Astrocyte (in vitro differentiated cells and primary cell): ENCODE data around the gene ACOX3.

Experiments
- CTCF ChIP-seq: IDR thresholded peaks from 2 replicates; pipeline ENCODE4 v1.5.1; 2011; ENCODE audit warnings: low read depth, mild to moderate bottlenecking, inconsistent platforms, low read length, moderate library complexity; ENCODE audit not compliant: insufficient read depth
- EZH2 ChIP-seq: IDR thresholded peaks from 2 replicates; pipeline ENCODE4 v1.6.1; 2012; ENCODE audit warnings: mild to moderate bottlenecking, low read length, inconsistent platforms; ENCODE audit not compliant: insufficient read depth

- TF ChIP-seq EZH2: no peak
- TF ChIP-seq CTCF: no peak
These were observed 62.3 kb downstream of the ACOX3 start for GRCh38 chr4:8378101-8378724.
